Measurements from ENCODE around the gene PDE6H.

DNA sequence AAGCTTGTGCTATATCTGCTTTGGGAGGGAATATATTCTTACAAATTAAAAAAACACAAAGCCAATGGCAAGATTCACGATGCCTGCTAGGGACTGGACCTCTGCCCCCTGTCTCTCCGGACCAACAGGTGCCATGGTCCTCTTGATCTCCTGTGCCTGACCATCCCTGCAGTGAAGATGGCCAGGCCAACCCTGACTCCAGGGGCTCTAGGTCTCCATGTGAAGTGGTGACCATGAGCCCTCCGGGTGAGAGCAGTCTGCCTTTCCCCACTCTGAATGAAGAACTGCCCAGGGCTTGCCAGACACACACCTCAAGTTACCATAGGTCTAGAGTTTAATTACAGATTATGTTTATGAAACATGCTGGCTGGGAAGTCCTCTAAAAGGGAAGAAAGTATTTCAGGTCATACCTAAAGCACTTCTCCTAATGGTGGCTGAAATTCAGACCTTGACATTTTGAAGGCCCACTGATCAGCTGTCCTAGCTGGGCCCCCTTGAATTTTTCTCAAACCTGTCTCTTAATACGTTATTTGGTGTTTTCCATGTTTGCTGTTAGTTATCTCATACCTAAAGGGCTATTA is 12.8 kb upstream of the PDE6H start:
- TF ChIP-seq, protein P1, sequence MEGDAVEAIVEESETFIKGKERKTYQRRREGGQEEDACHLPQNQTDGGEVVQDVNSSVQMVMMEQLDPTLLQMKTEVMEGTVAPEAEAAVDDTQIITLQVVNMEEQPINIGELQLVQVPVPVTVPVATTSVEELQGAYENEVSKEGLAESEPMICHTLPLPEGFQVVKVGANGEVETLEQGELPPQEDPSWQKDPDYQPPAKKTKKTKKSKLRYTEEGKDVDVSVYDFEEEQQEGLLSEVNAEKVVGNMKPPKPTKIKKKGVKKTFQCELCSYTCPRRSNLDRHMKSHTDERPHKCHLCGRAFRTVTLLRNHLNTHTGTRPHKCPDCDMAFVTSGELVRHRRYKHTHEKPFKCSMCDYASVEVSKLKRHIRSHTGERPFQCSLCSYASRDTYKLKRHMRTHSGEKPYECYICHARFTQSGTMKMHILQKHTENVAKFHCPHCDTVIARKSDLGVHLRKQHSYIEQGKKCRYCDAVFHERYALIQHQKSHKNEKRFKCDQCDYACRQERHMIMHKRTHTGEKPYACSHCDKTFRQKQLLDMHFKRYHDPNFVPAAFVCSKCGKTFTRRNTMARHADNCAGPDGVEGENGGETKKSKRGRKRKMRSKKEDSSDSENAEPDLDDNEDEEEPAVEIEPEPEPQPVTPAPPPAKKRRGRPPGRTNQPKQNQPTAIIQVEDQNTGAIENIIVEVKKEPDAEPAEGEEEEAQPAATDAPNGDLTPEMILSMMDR (IDR thresholded peaks at IDR 0.05) = no peak
- TF ChIP-seq POLR2A (IDR thresholded peaks at IDR 0.05) = no peak
